Measurements from ENCODE around the gene ITGAV.

- no peak for TF ChIP-seq CTCF (tag by site-specific recombination; IDR thresholded peaks at IDR 0.05)
- no peak for TF ChIP-seq ZSCAN16 (tag by site-specific recombination; IDR thresholded peaks at IDR 0.05)
- no peak for TF ChIP-seq ZNF274 (IDR thresholded peaks at IDR 0.05; ENCODE audit: low read length)
- no peak for TF ChIP-seq ZNF274 (tag by site-specific recombination; IDR thresholded peaks at IDR 0.05; ENCODE audit: borderline replicate concordance)
- no peak for TF ChIP-seq ZNF843 (tag by site-specific recombination; IDR thresholded peaks at IDR 0.05)
- no peak for TF ChIP-seq ZNF114 (tag by site-specific recombination; IDR thresholded peaks at IDR 0.05)
- no peak for TF ChIP-seq ZNF791 (tag by site-specific recombination; IDR thresholded peaks at IDR 0.05)
- no peak for TF ChIP-seq BCL11A (tag by site-specific recombination; IDR thresholded peaks at IDR 0.05; ENCODE audit: low read depth)
- no peak for TF ChIP-seq ZNF785 (tag by site-specific recombination; IDR thresholded peaks at IDR 0.05)
- no peak for TF ChIP-seq ZNF792 (tag by site-specific recombination; IDR thresholded peaks at IDR 0.05)
- no peak for TF ChIP-seq ZNF639 (tag by site-specific recombination; IDR thresholded peaks at IDR 0.05)
- TF ChIP-seq ZNF280D (tag by site-specific recombination; IDR thresholded peaks at IDR 0.05) = no peak
- TF ChIP-seq TCF7L2 (IDR thresholded peaks at IDR 0.05; ENCODE audit: borderline replicate concordance, low read depth, low read length) = no peak
- TF ChIP-seq ZBTB20 (tag by site-specific recombination; IDR thresholded peaks at IDR 0.05) = no peak
These were observed 99.0 kb downstream of the ITGAV start for GRCh38 chr2:186688813-186689212.

Measured in HEK293 (cell line).